ENCODE data around the gene ZDHHC5.

GRCh38 chr11:57652662-57653061 lies 15.3 kb upstream of the ZDHHC5 start:
- TF ChIP-seq ZNF488 (tag by site-specific recombination; IDR thresholded peaks at IDR 0.05) (no peak), CTCF (tag by site-specific recombination; IDR thresholded peaks at IDR 0.05) (no peak), PRDM4 (tag by site-specific recombination; IDR thresholded peaks at IDR 0.05) (no peak), ZNF280C (tag by site-specific recombination; IDR thresholded peaks at IDR 0.05) (no peak), ZNF433 (tag by site-specific recombination; IDR thresholded peaks at IDR 0.05; ENCODE audit: low read depth) (no peak), ZNF513 (tag by site-specific recombination; IDR thresholded peaks at IDR 0.05) (no peak), ATF2 (tag by site-specific recombination; IDR thresholded peaks at IDR 0.05; ENCODE audit: low read depth) (no peak), REST (tag by site-specific recombination; IDR thresholded peaks at IDR 0.05) (no peak), PRDM2 (tag by site-specific recombination; IDR thresholded peaks at IDR 0.05; ENCODE audit: borderline replicate concordance) (no peak), ZNF394 (tag by site-specific recombination; IDR thresholded peaks at IDR 0.05; ENCODE audit: borderline replicate concordance) (no peak)

Data from HEK293 (cell line).